Gastroesophageal sphincter (tissue), 3 donors: Measurements from ENCODE around the gene GLB1L3.

Experiments
- CTCF ChIP-seq, 4 experiments: fragments of 200-600 bp in 2 of 4; fragments of 450-650 bp in 2 of 4; sonication (generic) in 1 of 4; IDR thresholded peaks; one replicate each; pipeline ENCODE4 v1.5.1; 2017 to 2019; ENCODE audit warnings: antibody characterized with exemption in 4 of 4, mild to moderate bottlenecking in 2 of 4, moderate library complexity in 2 of 4
- POLR2A ChIP-seq, 2 donors: fragments of 450-650 bp; IDR thresholded peaks; one replicate each; pipeline ENCODE4 v1.6.1; 2017; ENCODE audit warnings: antibody characterized with exemption in 2 of 2, mild to moderate bottlenecking in 2 of 2, moderate library complexity in 1 of 2
- POLR2AphosphoS5 ChIP-seq: sonication (generic); formaldehyde crosslinking; IDR thresholded peaks from one replicate; pipeline ENCODE4 v1.6.1; 2017; ENCODE audit warnings: antibody characterized with exemption

- no peak for TF ChIP-seq CTCF (IDR thresholded peaks at IDR 0.05)
- no peak for TF ChIP-seq POLR2A (IDR thresholded peaks at IDR 0.05)
- TF ChIP-seq POLR2AphosphoS5: no peak
Observed at GRCh38 chr11:134361661-134362060, 85.5 kb downstream of the GLB1L3 start.
